GM12878 (cell line): ENCODE results near the gene SAMD4A. TPM values are rescaled to one million over a fixed set of nuclear protein-coding genes. Genes with fewer than 3 reads are reported as not detected.

Experiments used
- ATAC-seq: fragments of 200-7000 bp; cut with Tn5 transposase; 3 replicates; pipeline ENCODE4 v1.9.1; 2020; ENCODE audit warnings: mild to moderate bottlenecking, moderate library complexity
- BruUV-seq: library from RNA; stranded (reverse); fragments of 400-500 nt; replicated peaks from 2 replicates; lab custom pipeline; 2021; lab: Mats Ljungman, UMichigan
- CTCF ChIA-PET: fragments of 300-600 bp; sonication (Branson Sonifier 250); formaldehyde crosslinking; extraction: SDS; loops from one replicate; lab custom pipeline; 2021; ENCODE audit warnings: inconsistent platforms; lab: Yijun Ruan, JAX
- POLR2A ChIA-PET: fragments of 350-600 bp; formaldehyde crosslinking; extraction: SDS; loops from one replicate; lab custom pipeline; 2021; ENCODE audit warnings: inconsistent platforms; lab: Charles Lee
- RAD21 ChIA-PET: fragments of 300-600 bp; sonication (Branson Sonifier 250); formaldehyde crosslinking; loops from one replicate; lab custom pipeline; 2023; ENCODE audit warnings: antibody characterized with exemption; ENCODE audit not compliant: unreplicated experiment; lab: Charles Lee
- SMC1A ChIA-PET: fragments of 300-600 bp; sonication (Branson Sonifier 250); formaldehyde crosslinking; loops from one replicate; lab custom pipeline; 2023; ENCODE audit not compliant: unreplicated experiment, uncharacterized antibody; lab: Charles Lee
- DNase-seq: peaks from one replicate; pipeline ENCODE4 v3.0.0-alpha.2; 2011; ENCODE audit warnings: low read depth, low spot score
- FAIRE-seq: peaks from 3 replicates; lab custom pipeline; 2011; peaks lifted over from hg19 to GRCh38; lab: Jason Lieb, UNC
- H2AFZ ChIP-seq: 2 replicates; pipeline ENCODE4 v1.6.0; 2011; ENCODE audit warnings: low read depth, low read length, control low read depth; ENCODE audit not compliant: control insufficient read depth
- H3K27ac ChIP-seq: 2 replicates; pipeline ENCODE4 v1.5.1; 2011; ENCODE audit warnings: control low read depth; ENCODE audit not compliant: control insufficient read depth, insufficient read depth
- H3K27me3 ChIP-seq, 2 experiments: replicated peaks in 1 of 2; 2 replicates each; pipeline versions ENCODE4 v1.6.0 to v1.6.1; 2011; ENCODE audit warnings: low read length in 1 of 2; ENCODE audit not compliant: control insufficient read depth in 2 of 2, insufficient read depth in 2 of 2
- H3K36me3 ChIP-seq, 2 experiments: 2 replicates each; pipeline ENCODE4 v1.5.1; 2011; ENCODE audit warnings: low read length in 1 of 2; ENCODE audit not compliant: control insufficient read depth in 2 of 2, insufficient read depth in 2 of 2
- H3K4me1 ChIP-seq: 2 replicates; pipeline ENCODE4 v1.6.1; 2011; ENCODE audit warnings: mild to moderate bottlenecking, low read length, moderate library complexity, mixed read lengths; ENCODE audit not compliant: control insufficient read depth, insufficient read depth
- H3K4me2 ChIP-seq: 2 replicates; pipeline ENCODE4 v1.6.0; 2011; ENCODE audit warnings: control low read depth; ENCODE audit not compliant: control insufficient read depth, insufficient read depth
- H3K4me3 ChIP-seq: fragments of 200-600 bp; sonication (generic); 2 replicates; pipeline ENCODE4 v1.5.1; 2016
- H3K79me2 ChIP-seq: 2 replicates; pipeline ENCODE4 v1.6.0; 2011; ENCODE audit warnings: low read length; ENCODE audit not compliant: control insufficient read depth, insufficient read depth
- H3K9ac ChIP-seq: 2 replicates; pipeline ENCODE4 v1.8.0; 2011; ENCODE audit warnings: low read length, control low read depth, mixed read lengths; ENCODE audit not compliant: control insufficient read depth, insufficient read depth
- H3K9me3 ChIP-seq: replicated peaks from 3 replicates; pipeline ENCODE4 v1.5.1; 2011; ENCODE audit warnings: mild to moderate bottlenecking, low read length; ENCODE audit not compliant: control insufficient read depth, insufficient read depth
- H4K20me1 ChIP-seq: 2 replicates; pipeline ENCODE4 v1.6.0; 2011; ENCODE audit not compliant: control insufficient read depth, insufficient read depth
- CBX3 ChIP-seq: fragments of 200-600 bp; sonication (generic); IDR thresholded peaks from 2 replicates; pipeline ENCODE4 v1.6.1; 2016; ENCODE audit warnings: low read depth, borderline replicate concordance
- CHD1 ChIP-seq: IDR thresholded peaks from 2 replicates; pipeline ENCODE4 v1.6.1; 2012; ENCODE audit warnings: low read depth, low read length, improper control_type of control experiment
- CREM ChIP-seq: IDR thresholded peaks from 2 replicates; pipeline ENCODE4 v1.6.1; 2014; ENCODE audit warnings: antibody characterized with exemption, low read depth
- ESRRA ChIP-seq: IDR thresholded peaks from 2 replicates; pipeline ENCODE4 v1.6.1; 2012; ENCODE audit warnings: mild to moderate bottlenecking, low read length, improper control_type of control experiment
- FOS ChIP-seq: IDR thresholded peaks from 3 replicates; pipeline ENCODE4 v1.6.1; 2011; ENCODE audit warnings: borderline replicate concordance; ENCODE audit not compliant: insufficient read length; ENCODE audit errors: extremely low read depth
- MAX ChIP-seq: IDR thresholded peaks from 2 replicates; pipeline ENCODE4 v1.6.1; 2012; ENCODE audit warnings: low read depth, low read length, improper control_type of control experiment
- MYC ChIP-seq: IDR thresholded peaks from 2 replicates; pipeline ENCODE4 v1.6.1; 2011; ENCODE audit warnings: mild to moderate bottlenecking, low read length, moderate library complexity, inconsistent platforms; ENCODE audit not compliant: insufficient read depth, insufficient replicate concordance, insufficient read length, severe bottlenecking
- RELA ChIP-seq: fragments of 450-650 bp; IDR thresholded peaks from 2 replicates; pipeline ENCODE4 v1.8.0; 2014; ENCODE audit warnings: borderline replicate concordance; ENCODE audit not compliant: partially characterized antibody
- ZBED1 ChIP-seq: IDR thresholded peaks from 2 replicates; pipeline ENCODE4 v1.6.1; 2016; ENCODE audit warnings: borderline replicate concordance
- ZNF217 ChIP-seq: fragments of 450-650 bp; IDR thresholded peaks from 2 replicates; pipeline ENCODE4 v1.6.1; 2017; ENCODE audit warnings: antibody characterized with exemption, mild to moderate bottlenecking
- WGBS: methylation state at CpG from one replicate; pipeline ENCODE4 v1.1.6; 2016; ENCODE audit warnings: low lambda C conversion rate; ENCODE audit not compliant: insufficient replicate concordance, insufficient coverage; ENCODE audit errors: missing lambda C conversion rate; 5-methylcytosine and 5-hydroxymethylcytosine counted together
- in situ Hi-C: fragments of 300-500 bp; cut with MboI; formaldehyde crosslinking; loops from 9 replicates; pipeline ENCODE4 v1.14.3; 2018; ENCODE audit warnings: mixed read lengths
- intact Hi-C: fragments of 100-400 bp; cut with micrococcal nuclease; formaldehyde crosslinking; loops from one replicate; pipeline ENCODE4 v1.14.2; 2022; ENCODE audit not compliant: unreplicated experiment
- polyA plus RNA-seq, 11 experiments: library from polyadenylated mRNA; depleted of rRNA in 4 of 11; unstranded in 6 of 11; stranded (reverse) in 5 of 11; fragments of >200 nt; fragmentation: Nextera tagmentation in 4 of 11; fragmentation: Illumina TruSeq in 1 of 11; extraction: Ambion mirVana in 4 of 11; extraction: Trizol in 1 of 11; gene quantifications; 1 replicate in 1 of 11; 2 replicates in 10 of 11; pipeline versions ENCODE4 v1.2.1 to v1.2.3, GENCODE V29; 2011 to 2016; ENCODE audit warnings: inconsistent platforms in 2 of 11, missing spikeins in 2 of 11, low read depth in 1 of 11
- total RNA-seq, 4 experiments: library from RNA; depleted of rRNA in 3 of 4; stranded (reverse); fragments of >200 nt in 3 of 4; fragmentation: Illumina TruSeq in 1 of 4; extraction: Trizol in 1 of 4; gene quantifications; 2 replicates each; pipeline versions ENCODE4 v1.2.1 to v1.2.3, GENCODE V29; 2013 to 2021
- TF ChIP-seq, protein P1 (sequence below): fragments of 450-650 bp; IDR thresholded peaks from 2 replicates; pipeline ENCODE4 v1.6.1; 2018; ENCODE audit warnings: borderline replicate concordance, mild to moderate bottlenecking; ENCODE audit not compliant: partially characterized antibody
- TF ChIP-seq, protein P2 (sequence below): fragments of 450-650 bp; IDR thresholded peaks from 2 replicates; pipeline ENCODE4 v1.6.1; 2018; ENCODE audit warnings: mild to moderate bottlenecking, low read depth, moderate library complexity; ENCODE audit not compliant: partially characterized antibody
- TF ChIP-seq, protein P3 (sequence below): fragments of 450-650 bp; IDR thresholded peaks from 2 replicates; pipeline ENCODE4 v1.6.1; 2017; ENCODE audit warnings: mild to moderate bottlenecking, moderate library complexity

The SAMD4A gene
- total and polyA plus RNA-seq, 10 of the 15 experiments (the other 5 are each of a cell fraction or from before 2014, with no cell fraction given) = 0.05 to 0.56 (median 0.31) TPM

DNA sequence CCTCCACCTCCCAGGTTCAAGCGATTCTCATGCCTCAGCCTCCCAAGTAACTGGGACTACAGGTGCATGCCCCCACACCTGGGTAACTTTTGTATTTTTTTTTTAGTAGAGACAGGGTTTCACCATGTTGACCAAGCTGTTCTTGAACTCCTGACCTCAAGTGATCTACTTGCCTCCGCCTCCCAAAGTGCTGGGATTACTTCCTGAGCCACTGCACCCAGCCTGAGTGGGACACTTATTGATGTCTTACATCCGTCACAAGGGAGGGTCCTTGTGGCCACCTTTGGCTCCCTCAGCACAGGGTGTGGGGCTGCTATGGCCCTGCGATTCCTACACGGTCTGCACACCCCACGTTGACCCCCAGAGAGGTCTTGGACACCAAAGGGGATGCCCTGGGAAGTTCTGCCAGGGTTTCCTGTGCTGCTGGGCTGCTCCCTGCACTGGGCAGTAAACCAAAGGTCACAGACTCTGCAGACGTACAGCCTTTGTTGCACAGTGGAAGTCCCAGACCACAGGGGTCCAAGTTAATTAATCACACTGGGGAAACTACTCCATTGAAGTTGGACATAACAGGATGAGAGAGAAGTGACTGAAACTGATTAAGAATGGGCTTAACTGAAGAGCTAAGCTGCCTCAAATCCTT, 95.7 kb downstream of the SAMD4A start:
- Histone ChIP-seq H3K79me2 (no peaks in the 10 kb centered on the region), H3K27me3 (no peaks in the 10 kb centered on the region), H3K9me3 (no peaks in the 10 kb centered on the region), H3K4me3 (no peak overlapping the region), H3K27ac (no peak overlapping the region), H3K9ac (no peak overlapping the region), H2AFZ (no peak overlapping the region), H4K20me1 (no peaks in the 10 kb centered on the region), H3K4me2 (no peak overlapping the region), H3K4me1 (no peaks in the 10 kb centered on the region), H3K36me3 (no peaks in the 10 kb centered on the region)
- ChIA-PET POLR2A (no interaction called here), RAD21 (interaction anchor here (1.2 kb wide), 1 partner anchor 99 kb away, joined by 4 read pairs; no protein-coding TSS in a partner anchor), SMC1A (interaction anchor here (0.8 to 1.2 kb wide), 3 partner anchors 23 to 149 kb away, joined by 3 read pairs; no protein-coding TSS in a partner anchor), CTCF (interaction anchor here (1.2 to 2.0 kb wide), 4 partner anchors 13 to 28 kb away, joined by 4 to 9 read pairs (median 5); no protein-coding TSS in a partner anchor)
- DNase-seq (no peak), FAIRE-seq (no peak), ATAC-seq (no peak)
- intact Hi-C loops = no loop called here
- in situ Hi-C loops = no loop called here
- 50% methylated on average over 7 of the region's 7 CpGs for WGBS
- BruUV-seq = no TSS peak
- TF ChIP-seq CBX3 (no peak), MYC (no peak), ESRRA (no peak), RELA (no peak), CHD1 (no peak), MAX (no peak), CREM (no peak), ZBED1 (no peak), ZNF217 (no peak), FOS (no peak)
- TF ChIP-seq, protein P1, sequence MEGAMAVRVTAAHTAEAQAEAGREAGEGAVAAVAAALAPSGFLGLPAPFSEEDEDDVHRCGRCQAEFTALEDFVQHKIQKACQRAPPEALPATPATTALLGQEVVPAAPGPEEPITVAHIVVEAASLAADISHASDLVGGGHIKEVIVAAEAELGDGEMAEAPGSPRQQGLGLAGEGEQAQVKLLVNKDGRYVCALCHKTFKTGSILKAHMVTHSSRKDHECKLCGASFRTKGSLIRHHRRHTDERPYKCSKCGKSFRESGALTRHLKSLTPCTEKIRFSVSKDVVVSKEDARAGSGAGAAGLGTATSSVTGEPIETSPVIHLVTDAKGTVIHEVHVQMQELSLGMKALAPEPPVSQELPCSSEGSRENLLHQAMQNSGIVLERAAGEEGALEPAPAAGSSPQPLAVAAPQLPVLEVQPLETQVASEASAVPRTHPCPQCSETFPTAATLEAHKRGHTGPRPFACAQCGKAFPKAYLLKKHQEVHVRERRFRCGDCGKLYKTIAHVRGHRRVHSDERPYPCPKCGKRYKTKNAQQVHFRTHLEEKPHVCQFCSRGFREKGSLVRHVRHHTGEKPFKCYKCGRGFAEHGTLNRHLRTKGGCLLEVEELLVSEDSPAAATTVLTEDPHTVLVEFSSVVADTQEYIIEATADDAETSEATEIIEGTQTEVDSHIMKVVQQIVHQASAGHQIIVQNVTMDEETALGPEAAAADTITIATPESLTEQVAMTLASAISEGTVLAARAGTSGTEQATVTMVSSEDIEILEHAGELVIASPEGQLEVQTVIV = no peak
- TF ChIP-seq, protein P2, sequence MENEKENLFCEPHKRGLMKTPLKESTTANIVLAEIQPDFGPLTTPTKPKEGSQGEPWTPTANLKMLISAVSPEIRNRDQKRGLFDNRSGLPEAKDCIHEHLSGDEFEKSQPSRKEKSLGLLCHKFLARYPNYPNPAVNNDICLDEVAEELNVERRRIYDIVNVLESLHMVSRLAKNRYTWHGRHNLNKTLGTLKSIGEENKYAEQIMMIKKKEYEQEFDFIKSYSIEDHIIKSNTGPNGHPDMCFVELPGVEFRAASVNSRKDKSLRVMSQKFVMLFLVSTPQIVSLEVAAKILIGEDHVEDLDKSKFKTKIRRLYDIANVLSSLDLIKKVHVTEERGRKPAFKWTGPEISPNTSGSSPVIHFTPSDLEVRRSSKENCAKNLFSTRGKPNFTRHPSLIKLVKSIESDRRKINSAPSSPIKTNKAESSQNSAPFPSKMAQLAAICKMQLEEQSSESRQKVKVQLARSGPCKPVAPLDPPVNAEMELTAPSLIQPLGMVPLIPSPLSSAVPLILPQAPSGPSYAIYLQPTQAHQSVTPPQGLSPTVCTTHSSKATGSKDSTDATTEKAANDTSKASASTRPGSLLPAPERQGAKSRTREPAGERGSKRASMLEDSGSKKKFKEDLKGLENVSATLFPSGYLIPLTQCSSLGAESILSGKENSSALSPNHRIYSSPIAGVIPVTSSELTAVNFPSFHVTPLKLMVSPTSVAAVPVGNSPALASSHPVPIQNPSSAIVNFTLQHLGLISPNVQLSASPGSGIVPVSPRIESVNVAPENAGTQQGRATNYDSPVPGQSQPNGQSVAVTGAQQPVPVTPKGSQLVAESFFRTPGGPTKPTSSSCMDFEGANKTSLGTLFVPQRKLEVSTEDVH = no peak
- TF ChIP-seq, protein P3, sequence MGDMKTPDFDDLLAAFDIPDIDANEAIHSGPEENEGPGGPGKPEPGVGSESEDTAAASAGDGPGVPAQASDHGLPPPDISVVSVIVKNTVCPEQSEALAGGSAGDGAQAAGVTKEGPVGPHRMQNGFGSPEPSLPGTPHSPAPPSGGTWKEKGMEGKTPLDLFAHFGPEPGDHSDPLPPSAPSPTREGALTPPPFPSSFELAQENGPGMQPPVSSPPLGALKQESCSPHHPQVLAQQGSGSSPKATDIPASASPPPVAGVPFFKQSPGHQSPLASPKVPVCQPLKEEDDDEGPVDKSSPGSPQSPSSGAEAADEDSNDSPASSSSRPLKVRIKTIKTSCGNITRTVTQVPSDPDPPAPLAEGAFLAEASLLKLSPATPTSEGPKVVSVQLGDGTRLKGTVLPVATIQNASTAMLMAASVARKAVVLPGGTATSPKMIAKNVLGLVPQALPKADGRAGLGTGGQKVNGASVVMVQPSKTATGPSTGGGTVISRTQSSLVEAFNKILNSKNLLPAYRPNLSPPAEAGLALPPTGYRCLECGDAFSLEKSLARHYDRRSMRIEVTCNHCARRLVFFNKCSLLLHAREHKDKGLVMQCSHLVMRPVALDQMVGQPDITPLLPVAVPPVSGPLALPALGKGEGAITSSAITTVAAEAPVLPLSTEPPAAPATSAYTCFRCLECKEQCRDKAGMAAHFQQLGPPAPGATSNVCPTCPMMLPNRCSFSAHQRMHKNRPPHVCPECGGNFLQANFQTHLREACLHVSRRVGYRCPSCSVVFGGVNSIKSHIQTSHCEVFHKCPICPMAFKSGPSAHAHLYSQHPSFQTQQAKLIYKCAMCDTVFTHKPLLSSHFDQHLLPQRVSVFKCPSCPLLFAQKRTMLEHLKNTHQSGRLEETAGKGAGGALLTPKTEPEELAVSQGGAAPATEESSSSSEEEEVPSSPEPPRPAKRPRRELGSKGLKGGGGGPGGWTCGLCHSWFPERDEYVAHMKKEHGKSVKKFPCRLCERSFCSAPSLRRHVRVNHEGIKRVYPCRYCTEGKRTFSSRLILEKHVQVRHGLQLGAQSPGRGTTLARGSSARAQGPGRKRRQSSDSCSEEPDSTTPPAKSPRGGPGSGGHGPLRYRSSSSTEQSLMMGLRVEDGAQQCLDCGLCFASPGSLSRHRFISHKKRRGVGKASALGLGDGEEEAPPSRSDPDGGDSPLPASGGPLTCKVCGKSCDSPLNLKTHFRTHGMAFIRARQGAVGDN = no peak
